Liver (tissue), 9 donors: ENCODE results near the gene COL23A1. TPM values are rescaled to one million over a fixed set of nuclear protein-coding genes. Genes with fewer than 3 reads are reported as not detected.

Source experiments
- DNase-seq: peaks from one replicate; pipeline ENCODE4 v3.0.0-alpha.2; 2017; ENCODE audit warnings: low spot score
- H3K27ac ChIP-seq, 2 donors: one replicate each; pipeline ENCODE4 v1.7.0; 2013; ENCODE audit warnings: inconsistent platforms in 2 of 2, low read length in 2 of 2, control low read depth in 1 of 2, low read depth in 1 of 2, mild to moderate bottlenecking in 1 of 2
- H3K27me3 ChIP-seq, 4 donors: one replicate each; pipeline versions ENCODE4 v1.6.1 to v1.7.0; 2013; ENCODE audit warnings: low read length in 3 of 4, inconsistent platforms in 1 of 4, mild to moderate bottlenecking in 1 of 4, moderate library complexity in 1 of 4; ENCODE audit not compliant: control insufficient read depth in 4 of 4, insufficient read depth in 4 of 4
- H3K36me3 ChIP-seq, 4 donors: one replicate each; pipeline versions ENCODE4 v1.6.1 to v1.7.0; 2013; ENCODE audit warnings: low read length in 3 of 4, mild to moderate bottlenecking in 3 of 4, low read depth in 1 of 4, moderate library complexity in 1 of 4; ENCODE audit not compliant: control insufficient read depth in 4 of 4, insufficient read depth in 3 of 4
- H3K4me1 ChIP-seq, 4 donors: one replicate each; pipeline versions ENCODE4 v1.6.1 to v1.7.0; 2013; ENCODE audit warnings: low read length in 3 of 4, mild to moderate bottlenecking in 3 of 4, moderate library complexity in 1 of 4; ENCODE audit not compliant: control insufficient read depth in 4 of 4, insufficient read depth in 4 of 4
- H3K4me3 ChIP-seq, 3 donors: one replicate each; pipeline versions ENCODE4 v1.6.1 to v1.7.0; 2013; ENCODE audit warnings: low read length in 3 of 3, control low read depth in 1 of 3, low read depth in 1 of 3, mild to moderate bottlenecking in 1 of 3
- H3K9ac ChIP-seq, 2 donors: one replicate each; pipeline ENCODE4 v1.7.0; 2013; ENCODE audit warnings: low read length in 2 of 2, mild to moderate bottlenecking in 2 of 2, moderate library complexity in 2 of 2, control low read depth in 1 of 2, low read depth in 1 of 2
- H3K9me3 ChIP-seq, 4 donors: one replicate each; pipeline versions ENCODE4 v1.6.1 to v1.7.0; 2013; ENCODE audit warnings: low read length in 3 of 4; ENCODE audit not compliant: control insufficient read depth in 4 of 4
- EGR1 ChIP-seq, 2 donors: IDR thresholded peaks; 2 replicates each; pipeline ENCODE4 v1.6.1; 2016 to 2018; ENCODE audit warnings: antibody characterized with exemption in 2 of 2, low read depth in 2 of 2
- FOXA1 ChIP-seq: IDR thresholded peaks from 2 replicates; pipeline ENCODE4 v1.6.1; 2016; ENCODE audit warnings: antibody characterized with exemption
- FOXA2 ChIP-seq: IDR thresholded peaks from 2 replicates; pipeline ENCODE4 v1.6.1; 2016; ENCODE audit warnings: antibody characterized with exemption
- GABPA ChIP-seq, 2 donors: IDR thresholded peaks in 1 of 2; conservative IDR thresholded peaks in 1 of 2; 2 replicates each; pipeline ENCODE4 v1.6.1; 2016; ENCODE audit warnings: antibody characterized with exemption in 2 of 2, mild to moderate bottlenecking in 1 of 2, moderate library complexity in 1 of 2
- HNF4A ChIP-seq, 2 donors: conservative IDR thresholded peaks; 2 replicates each; pipeline ENCODE4 v1.6.1; 2016; ENCODE audit warnings: antibody characterized with exemption in 2 of 2, mild to moderate bottlenecking in 2 of 2
- HNF4G ChIP-seq: IDR thresholded peaks from 2 replicates; pipeline ENCODE4 v1.6.1; 2016; ENCODE audit warnings: antibody characterized with exemption
- JUND ChIP-seq, 2 donors: IDR thresholded peaks; 2 replicates each; pipeline ENCODE4 v1.6.1; 2016; ENCODE audit warnings: antibody characterized with exemption in 2 of 2
- NR2F2 ChIP-seq: IDR thresholded peaks from 2 replicates; pipeline ENCODE4 v1.6.1; 2016; ENCODE audit warnings: antibody characterized with exemption
- RAD21 ChIP-seq, 2 donors: IDR thresholded peaks; 2 replicates each; pipeline ENCODE4 v1.6.1; 2016; ENCODE audit warnings: antibody characterized with exemption in 2 of 2, mild to moderate bottlenecking in 2 of 2
- RXRA ChIP-seq, 2 donors: IDR thresholded peaks; 2 replicates each; pipeline ENCODE4 v1.6.1; 2017 to 2018; ENCODE audit warnings: antibody characterized with exemption in 2 of 2, mild to moderate bottlenecking in 1 of 2
- SP1 ChIP-seq: IDR thresholded peaks from 2 replicates; pipeline ENCODE4 v1.6.1; 2018; ENCODE audit warnings: antibody characterized with exemption, mild to moderate bottlenecking
- TAF1 ChIP-seq: conservative IDR thresholded peaks from 2 replicates; pipeline ENCODE4 v1.6.1; 2016; ENCODE audit warnings: antibody characterized with exemption, mild to moderate bottlenecking
- YY1 ChIP-seq: IDR thresholded peaks from 2 replicates; pipeline ENCODE4 v1.6.1; 2016; ENCODE audit warnings: antibody characterized with exemption, mild to moderate bottlenecking
- WGBS: extraction: QIAGEN DNeasy Blood & Tissue Kit; methylation state at CpG from one replicate; pipeline ENCODE4 v1.1.7; 2013; 5-methylcytosine and 5-hydroxymethylcytosine counted together
- polyA plus RNA-seq, 2 donors: library from polyadenylated mRNA; stranded (reverse) in 1 of 2; unstranded in 1 of 2; fragments of 200-250 nt in 1 of 2; fragments of >200 nt in 1 of 2; fragmentation: Nextera tagmentation in 1 of 2; extraction: Ambion mirVana in 1 of 2; gene quantifications; one replicate each; pipeline versions ENCODE4 v1.2.1 to v1.2.3, GENCODE V29; 2013 to 2015
- total RNA-seq, 2 donors: library from RNA; depleted of rRNA; stranded (reverse); fragments of >200 nt; gene quantifications; one replicate each; pipeline ENCODE4 v1.2.3, GENCODE V29; 2014
- TF ChIP-seq, protein P1 (sequence below): IDR thresholded peaks from 2 replicates; pipeline ENCODE4 v1.6.1; 2016; ENCODE audit warnings: antibody characterized with exemption
- TF ChIP-seq, protein P2 (sequence below): fragments of 150-350 bp; IDR thresholded peaks from 2 replicates; pipeline ENCODE4 v1.5.1; 2017; ENCODE audit warnings: improper control_type of control experiment, low read depth, low read length; ENCODE audit not compliant: missing input control
- TF ChIP-seq, protein P3 (sequence below): IDR thresholded peaks from 2 replicates; pipeline ENCODE4 v1.6.1; 2016; ENCODE audit warnings: antibody characterized with exemption, mild to moderate bottlenecking
- TF ChIP-seq, protein P4 (sequence below): IDR thresholded peaks from 2 replicates; pipeline ENCODE4 v1.6.1; 2016; ENCODE audit warnings: antibody characterized with exemption
- TF ChIP-seq, protein P5 (sequence below): IDR thresholded peaks from 2 replicates; pipeline ENCODE4 v1.6.1; 2016; ENCODE audit warnings: antibody characterized with exemption
- donor health status: healthy.
- donor health status: healthy.
- donor health status: healthy.
- donor health status: healthy.
- donor health status: healthy.

COL23A1 gene
- total and polyA plus RNA-seq, 4 donors = 0.08 to 1.4 (median 0.27) TPM

DNA sequence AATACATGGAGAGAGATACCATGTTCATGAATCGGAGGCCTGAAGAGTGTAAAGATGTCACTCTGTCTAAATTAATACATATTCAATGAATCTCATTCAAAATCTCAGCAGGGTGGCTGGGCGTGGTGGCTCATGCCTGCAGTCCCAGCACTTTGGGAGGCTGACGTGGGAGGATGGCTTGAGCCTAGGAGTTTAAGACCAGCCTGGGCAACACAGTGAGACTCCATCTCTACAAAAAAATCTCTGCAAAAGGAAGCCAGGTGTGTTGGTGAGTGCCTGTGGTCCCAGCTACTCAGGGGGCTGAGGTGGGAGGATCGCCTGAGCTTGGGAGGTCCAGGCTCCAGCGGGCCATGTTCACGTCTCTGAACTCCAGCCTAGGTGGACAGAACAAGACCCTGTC is 49.7 kb downstream of the COL23A1 start:
- DNase-seq = no peak
- Histone ChIP-seq H3K36me3 (no peaks in the 10 kb centered on the region), H3K9me3 (no peaks in the 10 kb centered on the region), H3K9ac (no peak overlapping the region), H3K4me1 (no peaks in the 10 kb centered on the region), H3K27ac (no peak overlapping the region), H3K4me3 (no peak overlapping the region), H3K27me3 (no peaks in the 10 kb centered on the region)
- WGBS = 95% methylated on average over 6 of the region's 6 CpGs
- no peak for TF ChIP-seq EGR1 (IDR thresholded peaks at IDR 0.05; ENCODE audit: low read depth in 2 of 2)
- TF ChIP-seq, protein P1, sequence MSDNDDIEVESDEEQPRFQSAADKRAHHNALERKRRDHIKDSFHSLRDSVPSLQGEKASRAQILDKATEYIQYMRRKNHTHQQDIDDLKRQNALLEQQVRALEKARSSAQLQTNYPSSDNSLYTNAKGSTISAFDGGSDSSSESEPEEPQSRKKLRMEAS = no peak
- no peak for TF ChIP-seq JUND (IDR thresholded peaks at IDR 0.05)
- no peak for TF ChIP-seq GABPA (IDR thresholded peaks at IDR 0.05 in 1 of 2, conservative IDR thresholded peaks at IDR 0.05 in 1 of 2)
- no peak for TF ChIP-seq TAF1
- TF ChIP-seq, protein P2, sequence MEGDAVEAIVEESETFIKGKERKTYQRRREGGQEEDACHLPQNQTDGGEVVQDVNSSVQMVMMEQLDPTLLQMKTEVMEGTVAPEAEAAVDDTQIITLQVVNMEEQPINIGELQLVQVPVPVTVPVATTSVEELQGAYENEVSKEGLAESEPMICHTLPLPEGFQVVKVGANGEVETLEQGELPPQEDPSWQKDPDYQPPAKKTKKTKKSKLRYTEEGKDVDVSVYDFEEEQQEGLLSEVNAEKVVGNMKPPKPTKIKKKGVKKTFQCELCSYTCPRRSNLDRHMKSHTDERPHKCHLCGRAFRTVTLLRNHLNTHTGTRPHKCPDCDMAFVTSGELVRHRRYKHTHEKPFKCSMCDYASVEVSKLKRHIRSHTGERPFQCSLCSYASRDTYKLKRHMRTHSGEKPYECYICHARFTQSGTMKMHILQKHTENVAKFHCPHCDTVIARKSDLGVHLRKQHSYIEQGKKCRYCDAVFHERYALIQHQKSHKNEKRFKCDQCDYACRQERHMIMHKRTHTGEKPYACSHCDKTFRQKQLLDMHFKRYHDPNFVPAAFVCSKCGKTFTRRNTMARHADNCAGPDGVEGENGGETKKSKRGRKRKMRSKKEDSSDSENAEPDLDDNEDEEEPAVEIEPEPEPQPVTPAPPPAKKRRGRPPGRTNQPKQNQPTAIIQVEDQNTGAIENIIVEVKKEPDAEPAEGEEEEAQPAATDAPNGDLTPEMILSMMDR = no peak
- no peak for TF ChIP-seq NR2F2
- no peak for TF ChIP-seq YY1
- TF ChIP-seq FOXA1 = no peak
- no peak for TF ChIP-seq HNF4A (conservative IDR thresholded peaks at IDR 0.05)
- TF ChIP-seq, protein P3, sequence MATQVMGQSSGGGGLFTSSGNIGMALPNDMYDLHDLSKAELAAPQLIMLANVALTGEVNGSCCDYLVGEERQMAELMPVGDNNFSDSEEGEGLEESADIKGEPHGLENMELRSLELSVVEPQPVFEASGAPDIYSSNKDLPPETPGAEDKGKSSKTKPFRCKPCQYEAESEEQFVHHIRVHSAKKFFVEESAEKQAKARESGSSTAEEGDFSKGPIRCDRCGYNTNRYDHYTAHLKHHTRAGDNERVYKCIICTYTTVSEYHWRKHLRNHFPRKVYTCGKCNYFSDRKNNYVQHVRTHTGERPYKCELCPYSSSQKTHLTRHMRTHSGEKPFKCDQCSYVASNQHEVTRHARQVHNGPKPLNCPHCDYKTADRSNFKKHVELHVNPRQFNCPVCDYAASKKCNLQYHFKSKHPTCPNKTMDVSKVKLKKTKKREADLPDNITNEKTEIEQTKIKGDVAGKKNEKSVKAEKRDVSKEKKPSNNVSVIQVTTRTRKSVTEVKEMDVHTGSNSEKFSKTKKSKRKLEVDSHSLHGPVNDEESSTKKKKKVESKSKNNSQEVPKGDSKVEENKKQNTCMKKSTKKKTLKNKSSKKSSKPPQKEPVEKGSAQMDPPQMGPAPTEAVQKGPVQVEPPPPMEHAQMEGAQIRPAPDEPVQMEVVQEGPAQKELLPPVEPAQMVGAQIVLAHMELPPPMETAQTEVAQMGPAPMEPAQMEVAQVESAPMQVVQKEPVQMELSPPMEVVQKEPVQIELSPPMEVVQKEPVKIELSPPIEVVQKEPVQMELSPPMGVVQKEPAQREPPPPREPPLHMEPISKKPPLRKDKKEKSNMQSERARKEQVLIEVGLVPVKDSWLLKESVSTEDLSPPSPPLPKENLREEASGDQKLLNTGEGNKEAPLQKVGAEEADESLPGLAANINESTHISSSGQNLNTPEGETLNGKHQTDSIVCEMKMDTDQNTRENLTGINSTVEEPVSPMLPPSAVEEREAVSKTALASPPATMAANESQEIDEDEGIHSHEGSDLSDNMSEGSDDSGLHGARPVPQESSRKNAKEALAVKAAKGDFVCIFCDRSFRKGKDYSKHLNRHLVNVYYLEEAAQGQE = no peak
- TF ChIP-seq, protein P4, sequence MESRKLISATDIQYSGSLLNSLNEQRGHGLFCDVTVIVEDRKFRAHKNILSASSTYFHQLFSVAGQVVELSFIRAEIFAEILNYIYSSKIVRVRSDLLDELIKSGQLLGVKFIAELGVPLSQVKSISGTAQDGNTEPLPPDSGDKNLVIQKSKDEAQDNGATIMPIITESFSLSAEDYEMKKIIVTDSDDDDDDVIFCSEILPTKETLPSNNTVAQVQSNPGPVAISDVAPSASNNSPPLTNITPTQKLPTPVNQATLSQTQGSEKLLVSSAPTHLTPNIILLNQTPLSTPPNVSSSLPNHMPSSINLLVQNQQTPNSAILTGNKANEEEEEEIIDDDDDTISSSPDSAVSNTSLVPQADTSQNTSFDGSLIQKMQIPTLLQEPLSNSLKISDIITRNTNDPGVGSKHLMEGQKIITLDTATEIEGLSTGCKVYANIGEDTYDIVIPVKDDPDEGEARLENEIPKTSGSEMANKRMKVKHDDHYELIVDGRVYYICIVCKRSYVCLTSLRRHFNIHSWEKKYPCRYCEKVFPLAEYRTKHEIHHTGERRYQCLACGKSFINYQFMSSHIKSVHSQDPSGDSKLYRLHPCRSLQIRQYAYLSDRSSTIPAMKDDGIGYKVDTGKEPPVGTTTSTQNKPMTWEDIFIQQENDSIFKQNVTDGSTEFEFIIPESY = no peak
- TF ChIP-seq RAD21 (IDR thresholded peaks at IDR 0.05) = no peak
- no peak for TF ChIP-seq SP1

DNA sequence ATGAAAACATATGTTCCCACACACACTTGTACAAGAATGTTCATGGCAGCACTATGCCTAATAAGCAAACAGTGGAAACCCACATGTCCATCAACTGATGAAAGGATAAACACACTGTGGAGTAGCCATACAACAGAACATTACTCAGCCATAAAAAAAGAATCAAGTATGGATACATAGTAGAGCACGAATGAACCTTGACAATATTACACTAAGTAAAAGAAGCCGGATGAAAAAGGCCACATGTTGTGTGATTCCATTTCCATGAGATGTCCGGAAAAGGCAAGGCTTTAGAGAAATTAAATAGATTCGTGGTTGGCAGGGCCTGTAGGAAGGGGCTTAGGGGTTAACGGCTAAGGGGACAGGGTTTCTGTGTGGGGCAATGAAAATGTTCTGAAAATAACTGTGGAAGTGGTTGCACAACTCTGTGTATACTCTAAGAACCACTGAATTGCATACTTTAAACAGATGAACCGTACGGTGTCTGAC is 51.4 kb downstream of the COL23A1 start:
- Histone ChIP-seq H3K4me1 (no peaks in the 10 kb centered on the region), H3K9me3 (no peaks in the 10 kb centered on the region), H3K27me3 (no peaks in the 10 kb centered on the region), H3K9ac (no peak overlapping the region), H3K36me3 (no peaks in the 10 kb centered on the region), H3K4me3 (no peak overlapping the region), H3K27ac (no peak overlapping the region)
- no peak for DNase-seq
- 75% methylated on average over 7 of the region's 7 CpGs for WGBS
- TF ChIP-seq TAF1 = no peak
- TF ChIP-seq JUND (IDR thresholded peaks at IDR 0.05) = no peak
- no peak for TF ChIP-seq SP1
- TF ChIP-seq EGR1 (IDR thresholded peaks at IDR 0.05; ENCODE audit: low read depth in 2 of 2) = no peak
- TF ChIP-seq HNF4G = no peak
- TF ChIP-seq, protein P2 = no peak
- no peak for TF ChIP-seq GABPA (IDR thresholded peaks at IDR 0.05 in 1 of 2, conservative IDR thresholded peaks at IDR 0.05 in 1 of 2)
- TF ChIP-seq NR2F2 = no peak
- TF ChIP-seq, protein P5, sequence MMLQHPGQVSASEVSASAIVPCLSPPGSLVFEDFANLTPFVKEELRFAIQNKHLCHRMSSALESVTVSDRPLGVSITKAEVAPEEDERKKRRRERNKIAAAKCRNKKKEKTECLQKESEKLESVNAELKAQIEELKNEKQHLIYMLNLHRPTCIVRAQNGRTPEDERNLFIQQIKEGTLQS = no peak
- no peak for TF ChIP-seq RAD21 (IDR thresholded peaks at IDR 0.05)
- TF ChIP-seq FOXA2 = no peak
- TF ChIP-seq, protein P1 = no peak
- TF ChIP-seq RXRA (IDR thresholded peaks at IDR 0.05) = no peak
